Activated naive CD8-positive, alpha-beta T cell (primary cell): ENCODE results near the gene FPGS.

Experiments used
- H3K27ac Mint-ChIP-seq: one replicate; pipeline ENCODE4 v1.8.0; 2021; ENCODE audit warnings: mixed read lengths
- H3K27me3 Mint-ChIP-seq: one replicate; pipeline ENCODE4 v1.8.0; 2021; ENCODE audit warnings: mixed read lengths
- H3K36me3 Mint-ChIP-seq: one replicate; pipeline ENCODE4 v1.8.0; 2021; ENCODE audit warnings: mixed read lengths
- H3K4me1 Mint-ChIP-seq: one replicate; pipeline ENCODE4 v1.8.0; 2021; ENCODE audit warnings: low read depth, mixed read lengths
- H3K4me3 Mint-ChIP-seq: one replicate; pipeline ENCODE4 v1.8.0; 2021; ENCODE audit warnings: mild to moderate bottlenecking, mixed read lengths
- H3K9me3 Mint-ChIP-seq: one replicate; pipeline ENCODE4 v1.8.0; 2021; ENCODE audit warnings: low read depth, mixed read lengths

Gene FPGS

DNA sequence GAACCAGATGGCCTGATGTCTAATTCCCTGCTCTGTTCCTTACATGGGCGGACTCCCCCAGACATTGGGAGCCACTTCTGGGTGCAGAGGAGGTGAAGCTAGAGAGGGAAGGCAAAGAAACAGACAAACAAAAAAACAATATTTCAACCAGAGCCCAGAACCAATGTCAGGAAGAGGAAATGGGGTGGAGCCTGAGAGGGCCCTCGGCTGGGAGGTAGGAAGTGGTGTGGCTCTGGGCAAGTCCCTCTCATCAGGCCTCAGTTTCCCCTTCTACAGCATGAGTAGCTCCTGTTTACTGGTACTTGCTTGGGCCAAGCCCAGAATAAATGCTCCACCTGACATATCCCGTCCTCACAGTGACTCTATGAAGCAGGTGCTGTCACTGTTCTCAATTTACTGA is 35.3 kb upstream of the FPGS start:
- peak overlapping the region; percentile 97 for H3K27ac Mint-ChIP-seq
- H3K27me3 Mint-ChIP-seq, result no peaks in the 10 kb centered on the region
- H3K4me3 Mint-ChIP-seq, result peak overlapping the region; percentile 61

DNA sequence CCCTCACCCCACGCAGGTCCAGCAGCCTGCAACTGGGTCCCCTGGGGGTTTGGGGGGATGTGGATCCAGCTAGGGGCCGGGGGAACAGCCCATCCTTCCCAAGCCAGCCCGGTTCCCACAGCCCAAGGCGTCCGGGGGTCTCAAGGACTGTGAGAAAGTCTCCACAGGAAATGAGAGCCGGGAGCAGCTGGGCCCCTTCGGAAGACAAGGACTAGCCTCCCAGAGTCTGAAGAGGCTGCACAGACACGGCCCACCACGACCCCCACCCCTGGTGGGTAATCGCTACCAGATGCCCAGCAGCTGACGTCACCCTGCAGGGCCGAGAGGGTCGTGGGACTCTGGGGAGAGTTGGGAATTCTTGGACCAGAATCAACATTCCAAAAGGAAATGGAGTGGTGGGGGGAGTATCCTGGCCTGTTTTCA is 34.8 kb upstream of the FPGS start:
- Mint-ChIP-seq H3K27ac (peak overlapping the region; percentile 97), H3K27me3 (no peaks in the 10 kb centered on the region), H3K4me3 (peak overlapping the region; percentile 74), H3K4me1 (peaks cover 84% of the 10 kb centered on the region), H3K36me3 (peaks cover 6% of the 10 kb centered on the region), H3K9me3 (no peaks in the 10 kb centered on the region)

More for the DNA sequence above, 35.3 kb upstream of the FPGS start:
- H3K36me3 Mint-ChIP-seq, result peaks cover 6% of the 10 kb centered on the region
- H3K4me1 Mint-ChIP-seq, result peaks cover 87% of the 10 kb centered on the region
- no peaks in the 10 kb centered on the region for H3K9me3 Mint-ChIP-seq

DNA sequence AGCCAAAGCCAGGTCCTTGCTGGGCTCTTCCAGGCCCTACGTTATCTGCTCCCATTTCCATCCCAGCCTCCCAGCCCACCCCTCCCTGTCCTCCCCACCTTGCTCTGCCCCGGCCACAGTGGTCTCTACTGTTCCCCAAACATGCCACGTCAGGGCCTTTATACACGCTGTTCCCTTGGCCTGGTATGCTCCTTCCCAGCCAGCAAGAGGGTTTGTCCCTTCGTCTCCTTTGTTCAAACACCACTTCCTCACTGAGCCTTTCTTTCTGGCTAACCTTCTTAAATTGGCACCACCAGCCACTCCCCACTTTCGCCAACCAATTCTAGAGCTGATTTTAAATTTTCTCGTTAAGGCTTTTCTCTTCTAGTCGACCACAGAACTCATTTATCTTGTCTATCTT is 34.0 kb upstream of the FPGS start:
- Mint-ChIP-seq H3K4me3 (peak overlapping the region; percentile 74), H3K27ac (peak overlapping the region; percentile 97), H3K9me3 (no peaks in the 10 kb centered on the region), H3K4me1 (peaks cover 79% of the 10 kb centered on the region), H3K36me3 (peaks cover 6% of the 10 kb centered on the region), H3K27me3 (no peaks in the 10 kb centered on the region)

DNA sequence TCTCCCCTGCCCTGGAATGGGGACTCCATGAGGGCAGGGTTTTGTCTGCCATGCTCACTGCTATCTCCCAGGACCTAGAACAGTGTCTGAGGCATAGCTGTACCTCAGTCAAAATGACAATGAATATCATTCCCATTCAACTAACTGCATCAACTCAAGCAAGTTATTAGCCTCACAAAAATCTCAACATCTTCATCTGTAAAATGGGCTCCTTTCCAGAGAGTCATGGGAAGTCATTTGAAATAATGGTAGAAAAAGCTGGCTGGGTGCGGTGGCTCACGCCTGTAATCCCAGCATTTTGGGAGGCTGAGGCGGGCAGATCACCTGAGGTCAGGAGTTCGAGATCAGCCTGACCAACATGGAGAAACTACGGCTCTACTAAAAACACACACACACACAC is 33.6 kb upstream of the FPGS start:
- peak overlapping the region; percentile 74 for H3K4me3 Mint-ChIP-seq
- H3K27ac Mint-ChIP-seq, result peak overlapping the region; percentile 97
- H3K9me3 Mint-ChIP-seq, result no peaks in the 10 kb centered on the region
- H3K36me3 Mint-ChIP-seq, result peaks cover 6% of the 10 kb centered on the region
- H3K4me1 Mint-ChIP-seq, result peaks cover 77% of the 10 kb centered on the region
- H3K27me3 Mint-ChIP-seq, result no peaks in the 10 kb centered on the region

DNA sequence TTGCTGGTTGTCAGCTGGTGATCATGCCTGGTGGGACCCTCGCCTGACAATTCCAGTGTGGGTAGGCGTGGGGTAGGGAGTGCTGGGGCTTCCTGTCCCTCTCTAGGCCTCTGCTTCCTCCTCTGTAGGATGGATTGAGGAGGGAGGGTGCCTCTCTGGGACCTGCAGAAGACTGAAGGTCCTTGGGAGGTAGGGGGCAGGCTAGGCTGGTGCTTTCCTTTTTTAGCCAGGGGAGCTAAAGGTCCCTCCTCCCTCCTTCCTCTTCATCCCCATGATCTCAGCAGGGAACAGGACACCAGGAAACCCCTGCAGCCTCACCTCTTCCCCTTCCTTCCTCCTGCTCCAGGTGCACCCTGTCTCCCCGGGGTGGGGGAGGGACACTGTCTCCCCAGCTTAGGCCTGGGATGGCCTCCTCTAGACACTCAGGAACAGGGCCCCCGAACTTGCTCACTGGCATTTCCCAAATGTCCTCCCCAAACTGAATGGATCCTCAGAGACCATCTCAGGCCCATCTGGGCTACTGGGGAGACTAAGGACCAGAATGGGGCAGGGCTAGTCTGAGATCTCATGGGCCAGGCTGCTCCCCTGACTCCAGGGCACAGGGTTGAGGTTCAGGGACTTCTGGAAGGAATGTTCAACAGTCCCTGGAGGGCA is 32.6 kb upstream of the FPGS start:
- Mint-ChIP-seq H3K27ac (peak overlapping the region; percentile 91), H3K9me3 (no peaks in the 10 kb centered on the region), H3K4me3 (peak overlapping the region; percentile 85), H3K27me3 (no peaks in the 10 kb centered on the region), H3K36me3 (peaks cover 5% of the 10 kb centered on the region), H3K4me1 (peaks cover 78% of the 10 kb centered on the region)

DNA sequence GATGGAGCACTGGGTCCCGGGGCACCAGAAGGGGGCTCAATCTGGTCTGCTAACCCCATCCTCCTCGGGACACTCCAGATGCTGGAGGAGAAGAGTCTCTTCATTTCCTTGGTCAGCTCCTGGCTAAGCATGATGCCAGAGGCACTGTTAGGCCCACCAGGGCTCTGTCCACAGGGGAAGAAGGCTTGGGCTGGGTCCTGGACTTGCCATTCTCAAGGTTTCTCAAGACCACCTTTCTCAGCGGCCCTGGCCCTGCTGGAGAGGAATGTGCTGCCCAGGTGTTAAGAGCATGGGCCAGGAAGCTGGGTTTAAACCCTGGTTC is 32.1 kb upstream of the FPGS start:
- peak overlapping the region; percentile 85 for H3K4me3 Mint-ChIP-seq
- H3K36me3 Mint-ChIP-seq, result peaks cover 4% of the 10 kb centered on the region
- H3K4me1 Mint-ChIP-seq, result peaks cover 74% of the 10 kb centered on the region
- H3K27ac Mint-ChIP-seq, result peak overlapping the region; percentile 91
- no peaks in the 10 kb centered on the region for H3K27me3 Mint-ChIP-seq
- no peaks in the 10 kb centered on the region for H3K9me3 Mint-ChIP-seq

DNA sequence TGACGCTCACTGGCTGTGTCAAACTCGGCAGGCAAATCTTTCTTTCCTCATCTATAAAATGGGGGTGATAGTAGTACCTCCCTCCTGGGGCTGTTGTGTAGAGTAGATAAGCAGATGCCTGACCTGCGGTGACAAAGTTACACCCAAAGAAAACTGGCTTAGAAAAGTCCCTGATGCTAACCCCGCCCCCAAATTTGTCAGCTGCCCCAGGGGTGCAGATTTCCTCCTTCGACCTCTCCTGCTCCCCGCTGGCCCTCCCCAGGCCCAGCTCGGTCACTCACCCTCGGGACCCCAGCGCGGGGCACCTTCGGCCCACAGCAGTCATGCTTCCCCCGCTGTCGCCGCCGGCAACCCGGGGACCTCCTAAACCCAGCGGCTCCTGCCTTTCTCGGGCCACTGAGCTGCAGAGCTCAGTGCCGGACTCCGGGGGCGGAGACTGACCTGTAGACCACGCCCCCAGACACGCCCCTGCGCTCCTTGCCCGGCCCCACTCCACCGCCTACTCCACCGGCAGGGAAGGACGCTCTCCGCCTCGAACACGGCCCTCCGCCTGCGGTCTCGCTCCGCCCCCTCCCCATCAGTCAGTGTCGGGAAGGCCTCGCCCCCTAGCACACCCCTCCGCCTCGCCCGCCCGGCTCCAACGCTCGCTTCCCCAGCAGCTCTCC is 31.6 kb upstream of the FPGS start:
- peaks cover 4% of the 10 kb centered on the region for H3K36me3 Mint-ChIP-seq
- H3K27ac Mint-ChIP-seq, result peak overlapping the region; percentile 91
- peaks cover 72% of the 10 kb centered on the region for H3K4me1 Mint-ChIP-seq
- H3K27me3 Mint-ChIP-seq, result no peaks in the 10 kb centered on the region
- peak overlapping the region; percentile 85 for H3K4me3 Mint-ChIP-seq
- H3K9me3 Mint-ChIP-seq, result no peaks in the 10 kb centered on the region

DNA sequence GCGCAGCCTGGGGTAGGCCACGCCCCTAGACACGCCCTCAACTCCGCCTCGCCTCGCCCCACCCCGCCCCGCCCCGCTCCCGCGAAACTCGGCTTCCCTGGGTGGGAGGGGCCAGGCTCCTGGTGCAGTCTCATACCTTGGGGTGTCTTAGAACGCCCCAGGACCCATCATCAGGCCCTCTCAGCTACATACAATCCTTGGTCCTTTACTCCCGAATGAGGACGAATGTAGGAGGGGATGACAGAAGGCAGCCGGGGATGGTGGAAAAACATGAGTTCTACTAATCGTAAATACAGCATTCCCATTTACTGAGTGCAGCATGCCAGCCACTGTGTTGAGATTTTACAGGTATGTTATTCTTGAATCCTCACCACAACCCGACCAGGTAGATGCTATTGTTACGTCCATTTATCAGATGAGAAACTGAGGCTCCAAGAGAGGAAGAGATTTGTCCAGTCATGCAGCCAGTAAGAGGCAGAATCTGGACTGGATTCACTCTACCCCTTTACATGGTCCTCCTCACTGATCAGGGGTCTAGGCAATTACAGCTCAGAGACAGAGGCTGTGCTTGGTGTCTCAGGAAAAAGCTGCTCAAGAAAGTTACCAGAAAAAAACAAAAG is 31.0 kb upstream of the FPGS start:
- peaks cover 72% of the 10 kb centered on the region for H3K4me1 Mint-ChIP-seq

DNA sequence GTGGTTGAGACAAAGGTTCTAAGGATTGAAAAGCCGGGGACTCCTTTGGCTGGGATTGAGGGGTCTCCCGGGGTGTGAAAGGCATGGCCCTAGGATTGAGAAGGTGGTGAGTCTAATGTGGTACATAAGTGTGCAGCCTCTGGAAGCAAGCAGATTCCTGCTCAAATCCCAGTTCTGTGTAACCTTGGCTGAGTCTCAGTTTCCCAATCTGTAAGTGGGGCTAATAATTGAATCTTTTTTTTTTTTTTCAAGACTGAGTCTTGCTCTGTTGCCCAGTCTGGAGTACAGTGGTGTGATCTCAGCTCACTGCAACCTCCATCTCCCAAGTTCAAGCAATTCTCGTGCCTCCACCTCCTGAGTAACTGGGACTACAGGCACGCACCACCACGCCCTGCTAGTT is 30.1 kb upstream of the FPGS start:
- Mint-ChIP-seq H3K27ac (no peak overlapping the region), H3K36me3 (peaks cover 4% of the 10 kb centered on the region), H3K27me3 (no peaks in the 10 kb centered on the region), H3K4me1 (peaks cover 70% of the 10 kb centered on the region), H3K9me3 (no peaks in the 10 kb centered on the region), H3K4me3 (no peak overlapping the region)

More for the DNA sequence above, 31.0 kb upstream of the FPGS start:
- Mint-ChIP-seq H3K4me3 (peak overlapping the region; percentile 85), H3K9me3 (no peaks in the 10 kb centered on the region), H3K27ac (peak overlapping the region; percentile 91), H3K27me3 (no peaks in the 10 kb centered on the region), H3K36me3 (peaks cover 4% of the 10 kb centered on the region)

DNA sequence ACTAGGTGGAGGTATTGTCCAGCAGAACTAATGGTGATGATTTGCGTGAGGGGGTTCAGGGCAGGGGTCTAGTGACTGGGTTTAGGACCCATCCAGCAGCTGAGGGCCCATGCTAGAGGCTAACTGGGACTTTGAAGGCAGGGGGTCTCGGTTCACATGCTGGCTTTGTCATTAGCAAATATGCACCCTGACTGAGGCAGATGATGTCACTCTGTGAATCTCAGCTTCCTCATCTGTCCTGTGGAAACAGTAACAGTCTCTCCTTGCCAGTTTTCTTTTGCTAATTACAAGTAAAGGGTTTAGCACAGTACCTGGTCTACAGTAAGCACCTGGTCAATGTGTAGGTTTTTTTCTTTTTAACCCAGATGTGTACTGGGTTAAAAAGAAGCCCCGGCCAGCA is 29.4 kb upstream of the FPGS start:
- Mint-ChIP-seq H3K9me3 (no peaks in the 10 kb centered on the region), H3K27me3 (no peaks in the 10 kb centered on the region), H3K27ac (no peak overlapping the region), H3K4me1 (peaks cover 67% of the 10 kb centered on the region), H3K4me3 (no peak overlapping the region), H3K36me3 (peaks cover 4% of the 10 kb centered on the region)

DNA sequence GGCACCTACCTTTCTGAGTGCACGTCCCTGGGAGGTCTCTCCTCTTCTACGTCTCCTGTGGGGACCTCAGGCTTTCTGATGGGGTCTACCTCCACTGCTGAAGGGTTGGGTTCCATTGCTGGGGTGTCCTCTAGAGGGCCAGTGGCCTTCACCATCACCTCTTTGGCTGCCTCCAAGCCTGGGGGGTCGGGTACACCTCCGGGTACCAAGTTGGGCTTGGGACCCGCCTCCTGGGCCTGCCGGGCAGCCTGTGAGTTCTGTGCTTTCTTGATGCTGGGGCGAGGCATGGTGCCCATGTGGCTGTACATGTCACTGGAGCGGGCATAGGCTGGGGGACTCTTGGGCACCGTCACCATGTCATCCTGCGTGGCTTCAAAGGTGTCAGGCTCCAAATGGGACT is 28.7 kb upstream of the FPGS start:
- Mint-ChIP-seq H3K36me3 (peaks cover under 1% of the 10 kb centered on the region), H3K27ac (peak overlapping the region; percentile 29), H3K4me3 (no peak overlapping the region), H3K9me3 (no peaks in the 10 kb centered on the region), H3K4me1 (peaks cover 64% of the 10 kb centered on the region), H3K27me3 (no peaks in the 10 kb centered on the region)

DNA sequence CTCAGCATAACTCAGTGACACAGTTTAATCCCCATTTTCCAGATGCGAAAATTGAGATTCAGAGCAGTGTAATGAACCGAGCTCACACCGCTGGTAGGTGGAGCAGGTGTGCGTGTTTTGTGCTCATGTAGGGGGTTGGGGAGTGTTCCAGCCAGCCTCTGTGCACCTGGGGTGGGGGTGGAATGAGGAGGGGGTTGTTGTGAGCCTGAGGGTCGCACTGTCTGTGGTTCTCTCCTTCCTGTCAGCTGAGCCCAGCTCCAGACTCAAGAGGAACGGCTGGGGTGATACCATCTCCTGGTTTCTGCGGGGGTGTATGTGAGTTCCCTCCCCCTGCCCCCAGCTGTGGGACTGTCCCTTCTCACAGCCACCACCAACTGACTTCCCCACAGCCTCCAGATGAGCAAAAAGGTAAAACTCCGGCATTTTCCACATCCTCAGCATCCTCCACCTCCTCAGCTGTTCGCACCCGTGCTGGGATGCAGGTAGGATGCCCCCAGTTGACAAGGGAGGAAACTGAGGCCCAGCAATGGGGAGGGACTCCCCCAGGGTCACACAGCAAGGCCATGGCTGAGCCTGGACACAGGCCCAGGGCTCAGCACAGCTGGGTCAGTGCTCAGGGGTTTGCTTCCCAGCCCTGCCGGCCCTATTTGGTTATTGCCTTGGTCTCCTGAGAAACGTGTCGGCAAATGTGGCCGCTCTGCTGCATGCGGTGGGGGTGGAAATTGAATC is 26.3 kb upstream of the FPGS start:
- peak overlapping the region; percentile 99 for H3K27ac Mint-ChIP-seq
- H3K36me3 Mint-ChIP-seq, result no peaks in the 10 kb centered on the region
- H3K27me3 Mint-ChIP-seq, result no peaks in the 10 kb centered on the region
- H3K4me3 Mint-ChIP-seq, result peak overlapping the region; percentile 92
- H3K9me3 Mint-ChIP-seq, result no peaks in the 10 kb centered on the region
- peaks cover 61% of the 10 kb centered on the region for H3K4me1 Mint-ChIP-seq

DNA sequence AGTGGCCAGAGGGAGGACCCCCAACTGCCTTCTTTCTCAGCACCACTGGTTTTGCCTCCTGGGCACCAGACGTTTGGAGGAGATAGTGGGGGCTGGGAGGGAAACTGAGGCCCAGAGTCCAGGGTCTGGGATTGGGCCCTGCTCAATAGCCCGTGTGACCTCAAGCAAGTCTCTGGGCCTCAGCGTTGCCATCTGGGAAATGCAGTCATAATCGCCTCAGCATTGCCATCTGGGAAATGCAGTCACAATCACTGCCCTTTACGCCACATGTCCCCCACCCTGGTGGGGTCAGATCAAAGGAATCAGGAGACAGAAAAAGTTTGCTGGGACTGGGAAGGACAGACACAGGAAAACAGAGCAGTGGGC is 25.8 kb upstream of the FPGS start:
- H3K36me3 Mint-ChIP-seq, result no peaks in the 10 kb centered on the region
- peaks cover 62% of the 10 kb centered on the region for H3K4me1 Mint-ChIP-seq
- H3K4me3 Mint-ChIP-seq, result peak overlapping the region; percentile 92
- no peaks in the 10 kb centered on the region for H3K9me3 Mint-ChIP-seq
- peak overlapping the region; percentile 99 for H3K27ac Mint-ChIP-seq
- H3K27me3 Mint-ChIP-seq, result no peaks in the 10 kb centered on the region

DNA sequence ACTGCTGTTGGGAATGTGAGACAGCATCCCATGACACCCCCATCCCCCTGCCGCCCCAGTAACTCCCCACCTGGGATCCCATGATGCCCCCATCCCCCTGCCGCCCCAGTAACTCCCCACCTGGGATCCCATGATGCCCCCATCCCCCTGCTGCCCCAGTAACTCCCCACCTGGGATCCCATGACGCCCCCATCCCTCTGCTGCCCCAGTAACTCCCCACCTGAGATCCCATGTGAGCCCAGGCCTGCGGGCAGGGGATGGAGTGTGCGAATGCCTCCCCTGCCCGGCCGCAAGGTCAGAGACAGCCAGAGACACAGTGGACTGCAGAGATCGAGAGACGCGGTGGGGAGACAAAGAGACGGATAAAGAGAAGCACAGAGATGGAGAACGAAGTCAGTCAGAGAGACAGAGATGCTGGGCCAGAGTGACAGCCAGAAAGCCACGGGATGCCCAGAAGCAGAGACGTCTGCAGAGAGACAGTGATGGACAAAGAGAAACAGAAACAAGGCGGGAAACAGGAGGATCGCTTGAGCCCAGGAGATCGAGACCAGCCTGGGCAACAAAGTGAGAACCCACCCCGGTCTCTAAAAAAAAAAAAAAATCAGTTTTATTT is 25.2 kb upstream of the FPGS start:
- peak overlapping the region; percentile 99 for H3K27ac Mint-ChIP-seq
- peak overlapping the region; percentile 92 for H3K4me3 Mint-ChIP-seq
- no peaks in the 10 kb centered on the region for H3K9me3 Mint-ChIP-seq
- peaks cover 63% of the 10 kb centered on the region for H3K4me1 Mint-ChIP-seq
- H3K27me3 Mint-ChIP-seq, result no peaks in the 10 kb centered on the region
- H3K36me3 Mint-ChIP-seq, result no peaks in the 10 kb centered on the region
